ENCODE results near the gene AKAP8L. TPM values are rescaled to one million over a fixed set of nuclear protein-coding genes. Genes with fewer than 3 reads are reported as not detected.
A peak's percentile ranks its signal among the peaks of the same experiment; 100 is the strongest.

AKAP8L gene
- total and polyA plus RNA-seq, 2 of the 8 experiments (the other 6 are each of a cell fraction or from before 2014, with no cell fraction given): 75.1 to 138 TPM

- TF ChIP-seq GABPA (IDR thresholded peaks at IDR 0.05; ENCODE audit: borderline replicate concordance, insufficient read depth, low read length): no peak
- TF ChIP-seq TEAD4 (IDR thresholded peaks at IDR 0.05; ENCODE audit: low read depth, low read length): no peak
- Histone ChIP-seq H2AFZ (ENCODE audit: low read length) (no peak overlapping the region), H4K8ac (ENCODE audit: extremely low read depth, insufficient read depth, low read length) (peak overlapping the region; percentile 60; the same call in 1 of the 2 replicates), H3K4ac (replicated peaks; ENCODE audit: insufficient read length, low read depth, low read length) (no peak overlapping the region), H3K9me3 (ENCODE audit: insufficient read depth in 2 of 2, low read depth in 1 of 2, low read length in 1 of 2) (no peaks in the 10 kb centered on the region), H3K23ac (ENCODE audit: insufficient read length) (no peak overlapping the region), H3K9ac (replicated peaks in 1 of 4; ENCODE audit: extremely low read depth in 1 of 4, low read depth in 3 of 4, low read length in 3 of 4) (no peak overlapping the region), H3K27me3 (replicated peaks in 1 of 4; ENCODE audit: control insufficient read depth in 3 of 4, extremely low read depth in 1 of 4, insufficient read depth in 3 of 4, low read length in 3 of 4) (no peaks in the 10 kb centered on the region), H2AK5ac (ENCODE audit: low read depth, low read length) (no peak overlapping the region), H3K36me3 (ENCODE audit: control insufficient read depth in 2 of 4, insufficient read depth in 4 of 4, low read length in 3 of 4) (peaks cover 14 to 43% (median 29%) of the 10 kb centered on the region in 4 experiments), H3K56ac (replicated peaks; ENCODE audit: insufficient read length, low read depth, low read length) (no peak overlapping the region), H3K4me1 (replicated peaks in 1 of 4; ENCODE audit: control insufficient read depth in 3 of 4, insufficient read depth in 4 of 4, low read length in 3 of 4) (peaks cover 0 to 5% (median 5%) of the 10 kb centered on the region in 4 experiments; a peak in 6 of 7 replicates), H2BK15ac (ENCODE audit: low read length) (no peak overlapping the region), H3K4me3 (ENCODE audit: extremely low read depth in 1 of 4, insufficient read depth in 2 of 4, low read depth in 3 of 4, low read length in 4 of 4) (no peak overlapping the region), H2BK5ac (ENCODE audit: low read depth, low read length) (no peak overlapping the region; the same call in 1 of the 2 replicates), H3K14ac (ENCODE audit: insufficient read length) (no peak overlapping the region), H4K5ac (ENCODE audit: insufficient read length, low read depth, low read length) (no peak overlapping the region), H2BK20ac (ENCODE audit: low read length) (no peak overlapping the region), H3K18ac (ENCODE audit: extremely low read depth, low read length) (no peak overlapping the region), H3K4me2 (ENCODE audit: insufficient read depth in 1 of 2, low read depth in 2 of 2, low read length in 2 of 2) (no peak overlapping the region), H2BK12ac (ENCODE audit: low read depth, low read length) (no peak overlapping the region), H3K79me1 (ENCODE audit: low read depth, low read length) (peaks cover 24% of the 10 kb centered on the region), H4K20me1 (replicated peaks in 1 of 2; ENCODE audit: control insufficient read depth in 1 of 2, insufficient read depth in 2 of 2, low read length in 2 of 2) (peaks cover 10 to 40% of the 10 kb centered on the region in 2 experiments), H2BK120ac (replicated peaks; ENCODE audit: low read depth, low read length) (no peak overlapping the region), H3K79me2 (ENCODE audit: control insufficient read depth in 1 of 2, insufficient read depth in 2 of 2, low read length in 2 of 2) (peaks cover 35 to 68% of the 10 kb centered on the region in 2 experiments), H3K27ac (ENCODE audit: low read depth, low read length) (no peak overlapping the region), H4K91ac (replicated peaks; ENCODE audit: insufficient read length, low read length) (no peak overlapping the region), H3K23me2 (ENCODE audit: low read depth, low read length) (peaks cover 10% of the 10 kb centered on the region)
- FAIRE-seq (no peak), DNase-seq (ENCODE audit: low read depth in 1 of 2, low spot score in 2 of 2) (no peak)
- ChIA-PET POLR2A (ENCODE audit: partially characterized antibody) (no interaction called here), CTCF (ENCODE audit: partially characterized antibody) (no interaction called here)
- WGBS, 2 experiments (ENCODE audit: extremely low coverage in 1 of 2, insufficient coverage in 1 of 2, insufficient read length in 1 of 2, insufficient replicate concordance in 2 of 2, low coverage in 1 of 2, low lambda C conversion rate in 2 of 2, missing lambda C conversion rate in 1 of 2): 89% methylated on average over 17 of the region's 21 CpGs; no CpG with 5 or more reads in 1 of the 2 experiments
Measured at GRCh38 chr19:15374105-15374651, 44.6 kb downstream of the AKAP8L start.

All from H1 (cell line).